ENCODE results near the gene F5. TPM values are rescaled to one million over a fixed set of nuclear protein-coding genes. Genes with fewer than 3 reads are reported as not detected.
"Not testable (repeated sequence)": the region's sequence is repeated elsewhere in the genome, so short reads cannot be mapped to it uniquely, and the experiment has no call there.

F5 gene
- total RNA-seq, 1 donor from 2014 or later, result 58.0 TPM

GRCh38 chr1:169557131-169557530 lies 29.1 kb downstream of the F5 start:
- Mint-ChIP-seq H3K4me3 (no peak overlapping the region), H3K9me3 (no peaks in the 10 kb centered on the region), H3K27me3 (ENCODE audit: insufficient read depth) (no peaks in the 10 kb centered on the region), H3K27ac (no peak overlapping the region), H3K4me1 (ENCODE audit: low read depth) (no peaks in the 10 kb centered on the region), H3K36me3 (ENCODE audit: low read depth) (peaks cover 68% of the 10 kb centered on the region)
- intact Hi-C loops (cut with micrococcal nuclease), result no loop called here
- no peak for DNase-seq (ENCODE audit: low spot score)

GRCh38 chr1:169550294-169550693 lies 36.0 kb downstream of the F5 start:
- DNase-seq (ENCODE audit: low spot score), result no peak
- Mint-ChIP-seq H3K9me3 (no peaks in the 10 kb centered on the region), H3K36me3 (ENCODE audit: low read depth) (peaks cover 49% of the 10 kb centered on the region), H3K4me3 (no peak overlapping the region), H3K4me1 (ENCODE audit: low read depth) (peaks cover 9% of the 10 kb centered on the region), H3K27me3 (ENCODE audit: insufficient read depth) (no peaks in the 10 kb centered on the region), H3K27ac (no peak overlapping the region)
- intact Hi-C loops (cut with micrococcal nuclease), result loop anchor here (1.0 to 2.0 kb wide), 3 partner anchors 35 to 259 kb away; partner anchors contain the start of gene SELL

DNA sequence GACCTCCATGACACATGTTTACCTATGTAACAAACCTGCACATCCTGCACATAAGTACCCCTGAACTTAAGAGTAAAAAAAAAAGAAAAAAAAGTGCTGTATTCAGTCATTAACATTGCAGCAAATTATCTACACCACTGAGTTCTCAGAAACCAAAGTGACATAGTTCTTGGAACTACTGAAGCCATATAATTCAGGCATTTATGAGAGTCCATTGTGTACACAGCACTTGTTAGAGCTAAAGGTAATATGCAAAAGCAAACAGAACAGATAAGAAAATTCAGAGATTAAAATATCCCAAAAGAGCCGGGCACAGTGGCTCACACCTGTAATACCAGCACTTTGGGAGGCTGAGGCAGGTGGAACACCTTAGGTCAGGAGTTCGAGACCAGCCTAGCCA lies 38.0 kb downstream of the F5 start:
- Mint-ChIP-seq H3K4me1 (ENCODE audit: low read depth) (peaks cover 9% of the 10 kb centered on the region), H3K27ac (no peak overlapping the region), H3K27me3 (ENCODE audit: insufficient read depth) (no peaks in the 10 kb centered on the region), H3K4me3 (no peak overlapping the region), H3K36me3 (ENCODE audit: low read depth) (peaks cover 40% of the 10 kb centered on the region), H3K9me3 (no peaks in the 10 kb centered on the region)
- intact Hi-C loops (cut with micrococcal nuclease), result loop anchor here (5.0 kb wide), 1 partner anchor 1206 kb away; no protein-coding TSS in a partner anchor
- no peak for DNase-seq (ENCODE audit: low spot score)

- intact Hi-C loops (cut with micrococcal nuclease), result loop anchor here (1.0 to 5.0 kb wide), 5 partner anchors 61 to 1204 kb away; partner anchors contain the start of genes BLZF1 and SLC19A2
- Mint-ChIP-seq H3K27me3 (ENCODE audit: insufficient read depth) (no peaks in the 10 kb centered on the region), H3K4me3 (no peak overlapping the region), H3K9me3 (no peaks in the 10 kb centered on the region), H3K4me1 (ENCODE audit: low read depth) (peaks cover 9% of the 10 kb centered on the region), H3K36me3 (ENCODE audit: low read depth) (peaks cover 40% of the 10 kb centered on the region), H3K27ac (no peak overlapping the region)
- peak; percentile 40 for DNase-seq (ENCODE audit: low spot score)
Measured at GRCh38 chr1:169546087-169546995, 39.9 kb downstream of the F5 start.

GRCh38 chr1:169545472-169545871 lies 40.8 kb downstream of the F5 start:
- DNase-seq (ENCODE audit: low spot score), result no peak
- intact Hi-C loops (cut with micrococcal nuclease), result loop anchor here (5.0 kb wide), 1 partner anchor 1203 kb away; no protein-coding TSS in a partner anchor
- Mint-ChIP-seq H3K4me3 (no peak overlapping the region), H3K9me3 (no peaks in the 10 kb centered on the region), H3K4me1 (ENCODE audit: low read depth) (peaks cover 3% of the 10 kb centered on the region), H3K36me3 (ENCODE audit: low read depth) (peaks cover 33% of the 10 kb centered on the region), H3K27ac (no peak overlapping the region), H3K27me3 (ENCODE audit: insufficient read depth) (no peaks in the 10 kb centered on the region)

- Mint-ChIP-seq H3K9me3 (no peaks in the 10 kb centered on the region), H3K4me1 (ENCODE audit: low read depth) (no peaks in the 10 kb centered on the region), H3K27me3 (ENCODE audit: insufficient read depth) (no peaks in the 10 kb centered on the region), H3K36me3 (ENCODE audit: low read depth) (peaks cover 45% of the 10 kb centered on the region), H3K4me3 (no peak overlapping the region), H3K27ac (no peak overlapping the region)
- no peak for DNase-seq (ENCODE audit: low spot score)
- intact Hi-C loops (cut with micrococcal nuclease), result no loop called here
Measured at GRCh38 chr1:169538998-169539871, 47.0 kb downstream of the F5 start.

DNA sequence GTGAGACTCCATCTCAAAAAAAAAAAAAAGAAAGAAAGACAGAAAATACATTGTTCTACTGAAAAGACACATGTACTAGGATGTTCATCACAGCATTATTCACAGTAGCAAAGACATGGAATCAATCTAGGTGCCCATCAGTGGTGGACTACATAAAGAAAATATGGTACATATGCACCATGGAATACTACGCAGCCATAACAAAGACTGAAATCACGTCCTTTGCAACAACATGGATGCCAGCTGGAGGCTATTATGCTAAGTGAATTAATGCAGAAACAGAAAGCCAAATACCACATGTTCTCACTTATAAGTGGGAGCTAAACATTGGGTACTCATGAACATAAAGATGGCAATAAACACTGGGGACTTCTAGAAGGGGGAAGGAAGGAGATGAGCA lies 51.6 kb downstream of the F5 start:
- no peak overlapping the region for H3K4me3 Mint-ChIP-seq
- H3K27ac Mint-ChIP-seq, result no peak overlapping the region
- H3K9me3 Mint-ChIP-seq, result no peaks in the 10 kb centered on the region
- DNase-seq (ENCODE audit: low spot score), result no peak
- peaks cover 15% of the 10 kb centered on the region for H3K4me1 Mint-ChIP-seq (ENCODE audit: low read depth)
- H3K27me3 Mint-ChIP-seq (ENCODE audit: insufficient read depth), result no peaks in the 10 kb centered on the region
- intact Hi-C loops (cut with micrococcal nuclease), result no loop called here
- H3K36me3 Mint-ChIP-seq (ENCODE audit: low read depth), result peaks cover 59% of the 10 kb centered on the region

DNA sequence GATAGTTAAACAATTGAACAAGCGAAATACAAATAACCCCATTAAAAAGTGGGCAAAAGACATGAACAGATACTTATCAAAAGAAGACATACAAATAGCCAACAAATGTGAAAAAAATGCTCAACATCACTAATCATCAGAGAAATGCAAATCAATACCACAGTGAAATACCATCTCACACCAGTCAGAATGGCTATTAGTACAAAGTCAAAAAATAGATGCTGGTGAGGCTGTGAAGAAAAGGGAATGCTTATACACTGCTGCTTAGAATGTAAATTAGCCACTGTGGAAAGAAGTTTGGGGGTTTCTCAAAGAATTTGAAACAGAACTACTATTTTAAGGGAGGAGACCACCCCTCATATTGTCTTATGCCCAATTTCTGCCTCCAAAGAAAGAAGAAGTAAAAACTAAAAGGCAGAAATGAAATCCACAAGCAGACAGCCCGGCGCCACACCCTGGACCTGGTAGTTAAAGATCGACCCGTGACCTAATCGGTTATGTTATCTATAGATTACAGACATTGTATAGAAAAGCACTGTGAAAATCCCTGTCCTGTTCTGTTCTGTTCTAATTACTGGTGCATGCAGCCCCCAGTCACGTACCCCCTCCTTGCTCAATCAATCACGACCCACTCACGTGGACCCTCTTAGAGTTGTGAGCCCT lies 52.6 kb downstream of the F5 start:
- H3K36me3 Mint-ChIP-seq (ENCODE audit: low read depth), result peaks cover 57% of the 10 kb centered on the region
- H3K4me1 Mint-ChIP-seq (ENCODE audit: low read depth), result peaks cover 25% of the 10 kb centered on the region
- H3K4me3 Mint-ChIP-seq; intact Hi-C loops (cut with micrococcal nuclease); H3K9me3 Mint-ChIP-seq; H3K27me3 Mint-ChIP-seq (ENCODE audit: insufficient read depth); H3K27ac Mint-ChIP-seq; DNase-seq (ENCODE audit: low spot score): not testable (repeated sequence)

DNA sequence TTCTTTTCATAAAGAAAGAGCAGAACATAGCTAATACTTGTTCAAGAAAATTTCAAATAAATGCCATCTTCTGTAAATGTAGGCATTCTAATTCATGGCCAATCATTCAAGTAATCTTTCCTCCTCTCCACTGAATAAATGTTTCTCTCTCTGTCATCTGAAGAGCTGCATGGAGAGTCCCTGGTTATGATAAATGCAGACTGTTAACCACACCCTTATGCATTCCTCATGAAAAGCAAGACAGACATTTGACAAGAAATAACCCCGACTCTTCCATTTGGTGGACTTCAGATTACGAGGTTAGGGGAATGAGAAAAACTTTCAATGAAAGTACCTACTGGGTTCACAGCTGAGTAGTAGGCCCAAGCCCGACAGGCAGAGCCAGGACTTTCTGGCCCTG lies 55.8 kb downstream of the F5 start:
- Mint-ChIP-seq H3K27ac (no peak overlapping the region), H3K36me3 (ENCODE audit: low read depth) (peaks cover 59% of the 10 kb centered on the region), H3K4me3 (no peak overlapping the region), H3K4me1 (ENCODE audit: low read depth) (peaks cover 33% of the 10 kb centered on the region), H3K27me3 (ENCODE audit: insufficient read depth) (no peaks in the 10 kb centered on the region), H3K9me3 (no peaks in the 10 kb centered on the region)
- DNase-seq (ENCODE audit: low spot score), result no peak
- intact Hi-C loops (cut with micrococcal nuclease), result no loop called here

DNA sequence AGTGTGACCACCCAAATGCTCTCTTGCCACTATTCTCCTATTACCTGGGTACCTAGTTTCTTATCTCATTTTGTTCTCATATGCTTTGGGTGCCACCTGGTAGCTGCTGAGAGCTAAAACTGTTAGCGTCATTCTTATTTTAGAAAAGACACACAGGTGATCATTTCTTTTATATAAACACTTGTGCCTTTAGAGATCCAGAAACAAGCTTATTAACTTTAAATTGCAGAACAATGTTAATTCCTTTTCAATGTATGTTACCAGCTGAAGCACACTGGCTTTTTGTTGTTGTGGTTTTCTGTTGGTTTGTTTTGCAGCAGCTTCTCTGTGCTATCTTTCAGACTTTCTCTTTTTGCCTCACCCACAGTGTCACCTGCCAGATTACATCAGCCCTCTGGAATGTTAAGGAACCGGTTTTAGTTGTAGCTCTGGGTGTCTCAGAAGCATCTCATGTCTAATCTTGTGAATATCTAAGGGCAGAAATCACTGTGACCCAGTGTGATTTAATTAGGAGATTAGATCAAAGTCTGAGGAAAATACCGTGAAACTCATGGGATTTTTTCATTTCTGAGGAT lies 57.1 kb downstream of the F5 start:
- H3K27ac Mint-ChIP-seq, result no peak overlapping the region
- intact Hi-C loops (cut with micrococcal nuclease), result no loop called here
- H3K9me3 Mint-ChIP-seq, result no peaks in the 10 kb centered on the region
- H3K4me1 Mint-ChIP-seq (ENCODE audit: low read depth), result peaks cover 33% of the 10 kb centered on the region
- peaks cover 57% of the 10 kb centered on the region for H3K36me3 Mint-ChIP-seq (ENCODE audit: low read depth)
- no peak for DNase-seq (ENCODE audit: low spot score)
- H3K27me3 Mint-ChIP-seq (ENCODE audit: insufficient read depth), result no peaks in the 10 kb centered on the region
- peak overlapping the region; percentile 9 for H3K4me3 Mint-ChIP-seq

GRCh38 chr1:169528215-169529067 lies 57.8 kb downstream of the F5 start:
- no peaks in the 10 kb centered on the region for H3K27me3 Mint-ChIP-seq (ENCODE audit: insufficient read depth)
- DNase-seq (ENCODE audit: low spot score), result no peak
- no peak overlapping the region for H3K4me3 Mint-ChIP-seq
- intact Hi-C loops (cut with micrococcal nuclease), result no loop called here
- H3K4me1 Mint-ChIP-seq (ENCODE audit: low read depth), result peaks cover 33% of the 10 kb centered on the region
- peaks cover 61% of the 10 kb centered on the region for H3K36me3 Mint-ChIP-seq (ENCODE audit: low read depth)
- H3K9me3 Mint-ChIP-seq, result no peaks in the 10 kb centered on the region
- no peak overlapping the region for H3K27ac Mint-ChIP-seq

All from activated T-helper 1 cell treated with anti-CD3 and anti-CD28 coated beads, Interleukin-12 subunit alpha, Interleukin-12 subunit beta, Interleukin-2, Interleukin-4 antibody, amounts not matched to agents 30 ng/mL and 10 ng/mL and 1 ng/mL, durations not matched to agents 14 hours and 24 hours and 36 hours (primary cell).